AG04449 (cell line): ENCODE measurements around the gene EPAS1.

Experiments used
- CTCF ChIA-PET: fragments of 350-600 bp; formaldehyde crosslinking; extraction: SDS; loops from one replicate; lab custom pipeline; 2021; ENCODE audit warnings: antibody characterized with exemption; lab: Yijun Ruan, JAX
- POLR2A ChIA-PET: fragments of 400-600, 350-600 bp; formaldehyde crosslinking; extraction: SDS; loops from one replicate; lab custom pipeline; 2020; ENCODE audit warnings: antibody characterized with exemption, inconsistent platforms; lab: Yijun Ruan, JAX
- DNase-seq: peaks from one replicate; pipeline ENCODE4 v3.0.0-alpha.2; 2010; ENCODE audit warnings: low read depth, low spot score
- H3K4me3 ChIP-seq: 2 replicates; pipeline ENCODE4 v1.5.1; 2011; ENCODE audit warnings: low read depth, mild to moderate bottlenecking, control low read depth, low read length
- CTCF ChIP-seq: IDR thresholded peaks from one replicate; pipeline ENCODE4 v1.5.1; 2011; ENCODE audit warnings: mild to moderate bottlenecking, moderate library complexity, low read length, control low read depth, inconsistent platforms; ENCODE audit not compliant: insufficient read depth; ENCODE audit errors: missing control alignments

EPAS1 gene

DNA sequence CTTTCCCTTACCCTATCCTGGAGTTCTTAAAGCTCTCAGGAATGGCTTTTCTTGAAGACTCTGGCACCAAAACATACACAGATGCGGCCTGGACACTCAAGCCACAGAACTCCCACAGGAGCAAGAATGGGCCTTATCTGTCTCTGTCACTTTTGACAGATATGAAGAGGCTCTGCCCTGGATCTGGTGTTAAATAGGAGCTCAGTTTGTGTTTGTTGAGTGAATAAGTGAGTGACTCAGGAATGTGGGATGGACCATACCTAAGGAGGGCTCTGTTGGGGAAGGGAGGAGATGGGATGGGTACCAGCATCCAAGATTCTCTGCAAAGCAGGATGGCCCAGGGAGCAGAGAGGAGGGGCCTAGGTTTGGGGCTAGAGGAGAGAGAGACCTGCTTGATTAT lies 33.9 kb upstream of the EPAS1 start:
- ChIA-PET CTCF (interaction anchor here (1.7 kb wide), 1 partner anchor 20 kb away, joined by 3 read pairs; no protein-coding TSS in a partner anchor), POLR2A (no interaction called here)
- H3K4me3 ChIP-seq: no peak overlapping the region
- DNase-seq: no peak
- no peak for TF ChIP-seq CTCF

GRCh38 chr2:46264447-46264846 lies 32.8 kb upstream of the EPAS1 start:
- no peak overlapping the region for H3K4me3 ChIP-seq
- ChIA-PET POLR2A (no interaction called here), CTCF (interaction anchor here (1.7 kb wide), 1 partner anchor 21 kb away, joined by 3 read pairs; no protein-coding TSS in a partner anchor)
- DNase-seq: no peak
- TF ChIP-seq CTCF: no peak

- no peak for DNase-seq
- no peak for TF ChIP-seq CTCF
- ChIA-PET POLR2A (no interaction called here), CTCF (interaction anchor here (0.7 kb wide), 1 partner anchor 9 kb away, joined by 3 read pairs; no protein-coding TSS in a partner anchor)
- H3K4me3 ChIP-seq: no peak overlapping the region
Measured at GRCh38 chr2:46266134-46266533, 31.1 kb upstream of the EPAS1 start.

DNA sequence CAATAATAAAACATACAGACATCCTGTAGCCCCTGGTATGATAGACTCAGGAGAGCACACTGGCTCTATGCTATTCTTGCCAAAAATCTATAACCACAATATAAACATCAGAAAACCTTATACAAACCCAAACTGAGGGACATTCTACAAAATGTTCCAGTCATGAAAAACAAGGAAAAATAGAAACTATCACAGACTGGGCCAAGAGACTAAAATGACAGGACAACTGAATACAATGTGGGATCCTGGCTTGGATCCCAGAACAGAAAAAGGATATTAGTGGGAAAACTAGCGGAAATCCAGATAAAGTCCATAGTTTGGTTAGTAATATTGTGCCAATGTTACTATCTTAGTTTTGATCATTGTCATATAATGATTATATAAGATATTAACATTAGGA lies 29.6 kb upstream of the EPAS1 start:
- POLR2A ChIA-PET: no interaction called here
- H3K4me3 ChIP-seq: no peak overlapping the region
- no peak for TF ChIP-seq CTCF
- DNase-seq: no peak
- CTCF ChIA-PET: interaction anchor here (1.0 kb wide), 1 partner anchor 11 kb away, joined by 3 read pairs; no protein-coding TSS in a partner anchor

DNA sequence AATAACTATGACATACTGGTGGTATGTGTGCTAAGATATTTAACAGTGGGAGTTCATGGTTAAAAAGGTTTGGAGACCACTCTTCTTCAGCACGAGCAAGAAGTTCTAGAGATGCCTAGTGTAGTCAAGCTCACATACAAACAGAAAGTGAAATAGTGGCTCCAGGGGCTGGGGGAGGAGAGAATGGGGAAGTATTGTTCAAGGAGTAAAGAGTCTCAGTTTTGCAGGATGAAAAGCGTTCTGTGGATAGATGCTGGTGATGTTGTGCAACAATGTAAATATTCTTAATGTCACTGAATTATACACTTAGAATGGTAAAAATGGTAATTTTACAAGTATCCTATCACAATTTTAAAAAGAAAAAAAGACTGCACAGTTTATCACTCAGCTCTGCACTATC lies 29.0 kb upstream of the EPAS1 start:
- CTCF ChIA-PET: no interaction called here
- no peak for TF ChIP-seq CTCF
- POLR2A ChIA-PET: no interaction called here
- H3K4me3 ChIP-seq: no peak overlapping the region
- no peak for DNase-seq

- H3K4me3 ChIP-seq: no peak overlapping the region
- DNase-seq: no peak
- TF ChIP-seq CTCF: no peak
- CTCF ChIA-PET: no interaction called here
- POLR2A ChIA-PET: no interaction called here
Measured at GRCh38 chr2:46269001-46269400, 28.2 kb upstream of the EPAS1 start.
